Measurements from ENCODE around the gene SH3BP1.
A peak's percentile ranks its signal among the peaks of the same experiment; 100 is the strongest.
"Not testable (repeated sequence)": the region's sequence is repeated elsewhere in the genome, so short reads cannot be mapped to it uniquely, and the experiment has no call there.

Gene SH3BP1

GRCh38 chr22:37639070-37639760, at the start of gene SH3BP1:
Gene SH3BP1, plus strand, starts transcription at chr22:37639669. Its CDS starts 119 bp downstream, at chr22:37639788.
- DNase-seq (ENCODE audit: low read depth): no peak

- not testable (repeated sequence) for DNase-seq (ENCODE audit: low read depth)
Observed at GRCh38 chr22:37591081-37591480, 48.4 kb upstream of the SH3BP1 start.

DNA sequence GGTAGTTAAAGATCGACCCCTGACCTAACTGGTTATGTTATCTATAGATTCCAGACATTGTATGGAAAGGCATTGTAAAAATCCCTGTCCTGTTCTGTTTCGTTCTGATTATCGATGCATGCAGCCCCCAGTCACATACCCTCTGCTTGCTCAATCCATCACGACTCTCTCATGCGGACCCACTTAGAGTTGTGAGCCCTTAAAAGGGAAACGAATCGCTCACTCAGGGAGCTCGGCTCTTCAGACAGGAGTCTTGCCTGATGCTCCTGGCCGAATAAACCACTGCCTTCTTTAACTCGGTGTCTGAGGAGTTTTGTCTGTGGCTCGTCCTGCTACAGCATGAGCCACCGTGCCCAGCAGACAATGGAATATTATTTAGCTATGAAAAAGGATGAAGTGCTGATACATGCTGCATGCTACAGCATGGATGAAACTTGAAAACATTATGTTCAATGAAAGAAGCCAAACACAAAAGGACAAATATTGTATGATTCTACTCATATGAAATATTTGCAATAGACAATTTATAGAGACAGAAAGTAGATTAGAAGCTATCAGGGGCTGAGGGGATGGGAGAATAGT, 47.6 kb upstream of the SH3BP1 start:
- DNase-seq (ENCODE audit: low read depth): no peak

DNA sequence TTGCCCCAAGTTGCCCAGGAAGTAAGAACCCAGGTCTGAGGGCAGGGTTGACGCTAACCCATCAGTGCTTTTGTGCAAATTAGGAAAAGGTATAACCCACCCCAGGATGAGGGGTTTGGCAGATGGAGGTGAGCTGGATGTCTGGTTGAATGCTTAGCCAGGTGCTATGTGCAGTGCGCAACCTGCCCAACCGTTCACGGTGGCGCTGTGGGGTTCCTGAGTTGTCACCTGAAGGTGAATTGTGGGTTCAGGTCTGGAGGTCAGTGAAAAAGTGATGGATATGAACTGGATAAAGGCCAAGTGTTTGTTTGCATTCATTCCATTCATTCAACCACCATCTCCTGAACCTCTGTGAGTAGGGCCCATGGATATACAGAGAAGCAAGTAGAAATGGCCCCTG, 45.2 kb upstream of the SH3BP1 start:
- no peak for DNase-seq (ENCODE audit: low read depth)

DNA sequence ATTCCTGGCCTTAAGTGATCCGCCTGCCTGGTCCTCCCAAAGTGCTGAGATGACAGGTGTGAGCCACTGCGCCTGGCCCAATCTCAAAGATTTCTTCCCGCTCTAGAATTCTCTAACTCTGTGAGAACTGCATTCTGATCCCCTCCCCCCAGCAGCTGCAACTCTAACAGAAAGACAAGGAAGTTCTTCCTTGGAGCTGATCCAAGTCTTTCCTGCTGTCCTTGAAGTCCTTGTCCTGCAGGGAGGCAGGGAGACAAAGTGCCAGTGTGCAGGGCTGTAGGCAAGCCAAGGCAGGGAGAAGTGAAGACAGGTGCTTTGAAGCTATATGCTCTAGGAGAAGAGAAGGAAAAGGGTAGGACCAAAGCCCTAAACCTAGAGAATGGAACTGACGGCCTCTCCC, 40.3 kb upstream of the SH3BP1 start:
- DNase-seq (ENCODE audit: low read depth): no peak

- no peak for DNase-seq (ENCODE audit: low read depth)
Observed at GRCh38 chr22:37601203-37601539, 38.3 kb upstream of the SH3BP1 start.

- no peak for DNase-seq (ENCODE audit: low read depth)
Observed at GRCh38 chr22:37601540-37602442, 37.7 kb upstream of the SH3BP1 start.

- not testable (repeated sequence) for DNase-seq (ENCODE audit: low read depth)
Observed at GRCh38 chr22:37602546-37603277, 36.8 kb upstream of the SH3BP1 start.

DNA sequence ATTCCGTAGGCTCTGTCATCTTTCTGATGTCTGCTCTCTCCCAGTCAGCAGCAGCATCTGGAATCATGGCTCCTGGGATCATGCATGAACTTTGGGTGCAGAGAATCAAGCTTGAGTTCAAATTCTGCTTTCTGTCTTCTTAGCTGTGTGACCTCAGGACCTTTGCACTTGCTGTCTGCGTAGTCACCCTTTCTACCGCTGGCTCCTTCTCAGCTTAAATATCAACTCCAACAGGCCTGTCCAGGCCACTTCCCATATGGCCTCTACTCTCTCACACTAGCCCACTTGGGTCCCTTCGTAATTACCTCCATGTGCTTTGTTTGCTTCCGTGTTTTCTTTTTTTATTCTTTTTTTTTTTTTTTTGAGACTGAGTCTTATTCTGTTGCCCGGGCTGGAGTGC, 35.4 kb upstream of the SH3BP1 start:
- DNase-seq (ENCODE audit: low read depth): no peak

DNA sequence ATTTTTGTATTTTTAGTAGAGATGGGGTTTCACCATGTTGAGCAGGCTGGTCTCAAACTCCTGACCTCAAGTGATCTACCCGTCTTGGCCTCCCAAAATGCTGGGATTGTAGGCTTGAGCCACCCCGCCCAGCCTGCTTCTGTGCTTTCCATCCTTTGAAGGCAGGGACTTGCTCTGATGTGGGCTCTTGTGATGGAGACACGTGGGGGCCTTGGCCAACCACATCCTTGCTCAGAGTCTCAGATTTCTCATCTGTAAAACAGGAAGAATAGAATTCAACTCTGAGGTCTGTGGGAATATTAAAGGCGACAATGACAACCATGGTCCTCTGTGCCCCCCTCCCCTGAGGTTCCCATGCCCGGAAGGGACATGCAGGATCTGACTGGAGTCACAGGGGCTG, 34.6 kb upstream of the SH3BP1 start:
- DNase-seq (ENCODE audit: low read depth): no peak

- peak; percentile 86 for DNase-seq (ENCODE audit: low read depth)
Observed at GRCh38 chr22:37607010-37607934, 32.2 kb upstream of the SH3BP1 start.

DNA sequence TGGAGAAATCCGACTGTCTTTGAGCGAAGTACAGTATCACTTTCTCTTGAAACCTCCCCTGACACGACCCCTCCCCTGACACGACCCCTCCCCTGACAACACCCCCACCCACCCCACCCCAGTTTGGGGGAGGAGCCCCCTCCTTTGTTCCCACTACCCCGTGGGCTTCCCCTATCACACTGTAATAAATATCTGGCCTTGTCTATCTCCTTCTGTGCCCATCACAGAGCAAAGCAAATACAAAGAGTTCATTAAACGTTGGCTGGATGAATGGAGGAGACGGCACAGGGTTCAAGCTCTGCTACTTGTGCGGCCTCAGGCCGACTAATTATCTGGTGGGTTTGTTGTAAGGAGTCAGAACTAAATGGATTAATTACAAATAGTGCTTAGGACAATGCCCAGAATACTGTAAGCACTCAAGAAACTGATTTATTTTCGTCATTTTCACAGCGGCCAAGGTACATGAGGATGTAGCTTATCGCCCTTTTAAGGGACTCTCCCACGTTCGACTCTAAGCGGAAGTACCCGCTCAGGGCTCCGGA, 31.5 kb upstream of the SH3BP1 start:
- DNase-seq (ENCODE audit: low read depth): no peak

- peak; percentile 91 for DNase-seq (ENCODE audit: low read depth)
Observed at GRCh38 chr22:37608477-37609239, 30.8 kb upstream of the SH3BP1 start, which contains the start of gene GGA1. Gene GGA1, plus strand, starts transcription at chr22:37608834. Its CDS starts 27 bp downstream, at chr22:37608861.

- DNase-seq (ENCODE audit: low read depth): peak; percentile 14
Observed at GRCh38 chr22:37609240-37610152, 30.0 kb upstream of the SH3BP1 start.

- DNase-seq (ENCODE audit: low read depth): not testable (repeated sequence)
Observed at GRCh38 chr22:37610153-37610475, 29.4 kb upstream of the SH3BP1 start.

GRCh38 chr22:37610480-37611129, 28.9 kb upstream of the SH3BP1 start:
- no peak for DNase-seq (ENCODE audit: low read depth)

DNA sequence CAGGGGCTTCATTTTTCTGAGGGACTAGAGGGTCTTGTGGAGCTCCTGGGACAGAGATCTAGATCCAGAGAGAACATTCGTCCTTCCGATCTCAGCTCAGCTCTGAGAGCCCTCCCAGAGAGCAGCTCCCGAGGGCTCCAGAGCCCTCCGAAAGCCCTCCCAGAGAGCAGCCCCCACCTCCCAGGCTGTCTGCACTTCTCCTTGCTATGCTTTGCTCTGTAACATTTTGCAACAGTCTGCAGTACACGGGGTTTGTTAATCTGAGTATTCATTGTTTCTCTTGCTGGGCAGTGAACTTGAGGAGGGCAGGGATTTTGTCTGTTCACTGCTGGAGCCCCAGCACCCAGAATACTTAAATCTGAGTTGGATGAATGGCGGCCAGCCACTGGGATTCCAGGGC, 28.3 kb upstream of the SH3BP1 start:
- DNase-seq (ENCODE audit: low read depth): no peak
